Stimulated activated CD4-positive, alpha-beta T cell treated with anti-CD3 and anti-CD28 coated beads, TNF-alpha, amount 100 ng/mL, for 48 hours (primary cell): ENCODE measurements around the gene ZNF423.

Experiments used
- DNase-seq, 3 donors: peaks; one replicate each; pipeline ENCODE4 v3.0.0-alpha.2; 2020; ENCODE audit warnings: low read depth in 3 of 3

Gene ZNF423

GRCh38 chr16:49623501-49624266 lies 232.2 kb downstream of the ZNF423 start:
- DNase-seq = no peak

GRCh38 chr16:49622421-49623402 lies 233.2 kb downstream of the ZNF423 start:
- DNase-seq = no peak

- DNase-seq = no peak
These were observed 233.9 kb downstream of the ZNF423 start for GRCh38 chr16:49622084-49622390.

DNA sequence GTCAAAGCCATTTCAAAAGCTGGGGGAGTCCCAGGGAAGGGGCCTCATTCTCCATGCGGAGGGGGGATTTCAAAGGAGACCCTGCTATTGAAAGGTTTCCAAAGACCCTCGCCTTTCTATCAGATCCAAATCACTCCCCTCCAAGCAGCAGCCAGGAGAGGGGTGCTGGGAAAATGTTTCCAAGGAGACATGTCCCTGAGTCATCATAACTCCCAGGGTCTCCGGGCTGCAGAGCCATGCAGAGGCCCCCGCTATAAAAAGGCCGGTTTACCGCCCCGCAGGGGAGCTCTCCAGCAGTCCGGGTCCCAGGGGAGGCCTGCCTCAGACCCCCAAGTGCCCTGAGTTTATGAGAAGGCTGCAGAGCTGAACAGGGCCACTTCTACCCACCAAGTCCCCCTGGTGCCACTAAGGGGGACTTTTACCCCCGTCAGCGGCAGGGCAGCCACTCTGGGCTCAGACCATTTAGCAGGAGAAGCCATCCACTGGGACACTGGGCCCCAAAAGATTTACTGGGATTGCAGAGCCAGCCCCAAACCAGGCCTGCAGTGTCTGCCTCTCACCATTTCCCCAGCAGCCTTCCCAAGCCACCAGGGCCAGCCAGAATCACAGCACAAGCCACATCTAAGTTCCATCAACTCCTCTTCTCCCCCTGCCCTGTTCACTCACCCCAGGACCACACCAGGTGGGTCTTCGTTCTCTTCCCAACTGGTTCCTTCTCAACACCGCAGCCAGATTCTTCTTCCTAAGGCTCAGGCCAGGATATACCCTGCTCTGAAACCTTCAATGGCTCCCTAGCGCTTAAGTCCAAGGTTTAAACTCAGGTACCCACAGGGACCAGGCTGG lies 234.4 kb downstream of the ZNF423 start:
- DNase-seq = no peak

DNA sequence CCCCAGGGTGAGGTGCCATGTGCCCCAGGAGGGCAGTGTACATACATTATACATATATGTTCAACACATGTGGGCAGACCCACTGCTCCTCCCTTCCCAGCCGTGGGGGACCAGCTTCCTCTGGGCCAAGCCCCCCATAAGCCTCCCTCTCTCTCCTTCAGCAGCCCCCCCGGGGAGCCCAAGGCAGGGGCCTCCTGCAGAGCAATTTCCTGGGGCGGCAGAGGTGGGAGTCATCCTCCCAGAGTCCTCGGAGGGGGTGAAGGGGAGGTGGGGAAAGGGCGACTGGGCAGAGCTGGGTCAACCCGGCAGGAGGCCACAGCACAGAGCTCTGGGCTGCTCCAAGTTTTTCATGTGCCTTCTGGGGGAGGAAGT lies 235.1 kb downstream of the ZNF423 start:
- no peak for DNase-seq

DNA sequence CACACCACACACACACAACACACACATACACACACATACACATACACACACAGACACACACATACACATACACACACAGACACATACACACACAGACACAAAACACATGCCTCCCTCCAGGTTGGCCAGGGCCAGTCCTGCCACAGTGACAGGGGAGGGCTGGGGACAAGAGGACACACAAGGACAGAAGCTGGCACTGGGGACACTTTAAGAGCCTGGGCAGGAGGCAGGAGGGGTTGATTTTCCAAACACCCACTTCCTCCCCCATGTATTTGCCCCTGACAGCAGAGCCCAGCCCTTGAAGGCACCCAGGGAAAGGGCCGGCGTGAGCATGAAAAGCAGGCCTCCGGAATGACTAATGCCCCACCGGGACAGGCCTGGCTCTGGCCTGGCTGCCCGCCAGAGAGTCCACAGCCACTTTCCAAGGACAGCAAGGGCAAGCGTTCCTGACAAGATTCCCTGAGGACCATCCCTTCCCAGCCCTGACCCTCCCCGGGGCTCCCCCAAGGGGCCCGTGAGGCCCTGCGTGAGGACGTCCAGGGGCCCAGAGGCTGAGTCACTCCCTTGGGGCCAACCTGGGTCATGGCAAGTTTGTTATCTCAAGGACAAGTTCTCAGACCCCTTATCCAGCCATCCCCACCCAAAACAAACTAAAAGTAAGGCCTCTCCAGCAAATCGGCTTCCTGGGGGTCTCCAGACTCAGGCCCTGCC lies 235.6 kb downstream of the ZNF423 start:
- DNase-seq = no peak

GRCh38 chr16:49619811-49620157 lies 236.1 kb downstream of the ZNF423 start:
- DNase-seq = no peak

DNA sequence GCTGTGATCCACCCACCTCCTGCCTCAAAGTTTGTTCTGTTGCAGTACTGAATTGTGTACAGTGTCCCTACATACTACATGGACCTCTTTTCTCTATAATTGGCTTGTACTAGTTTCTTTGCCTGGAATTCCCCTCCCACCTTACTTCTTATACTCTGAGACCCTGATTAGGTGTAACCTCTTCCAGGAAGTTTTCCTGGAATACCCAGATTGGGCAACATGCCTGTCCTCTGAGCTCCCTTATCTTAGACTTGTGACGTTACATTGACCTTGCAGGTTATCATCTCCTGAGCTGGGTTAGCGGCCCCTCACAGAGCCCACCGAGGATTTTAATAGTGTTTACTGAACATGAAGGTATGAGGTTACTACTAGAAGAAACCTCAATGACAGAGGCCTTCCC lies 237.0 kb downstream of the ZNF423 start:
- no peak for DNase-seq

DNA sequence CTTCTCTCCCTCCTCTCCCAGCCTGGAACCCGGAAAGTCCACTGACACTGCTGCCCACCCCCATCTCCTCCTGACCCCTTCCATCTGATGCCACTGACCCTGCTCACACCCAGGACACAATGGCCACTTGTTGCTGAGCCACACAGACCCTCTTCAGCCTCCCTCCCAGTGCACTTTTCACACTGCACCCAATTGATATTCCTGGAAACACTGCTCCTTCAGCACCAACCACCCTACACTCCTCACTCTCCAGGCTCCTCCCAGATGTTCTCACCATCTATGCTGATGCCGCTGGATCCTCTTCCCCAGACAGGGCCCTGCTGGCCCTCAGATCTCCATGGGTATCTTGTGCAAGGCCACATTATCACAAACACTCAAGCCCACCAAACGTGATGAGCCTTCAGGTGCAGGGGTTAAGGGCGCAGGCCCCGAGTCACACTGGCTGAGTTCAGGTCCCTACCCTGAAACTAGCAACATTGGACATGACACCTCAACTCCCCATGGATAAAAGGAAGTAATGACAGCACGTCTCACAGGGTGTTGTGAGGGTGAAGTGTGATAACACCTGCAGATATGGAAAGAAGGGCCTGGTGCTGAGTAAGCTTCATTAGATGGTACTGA lies 238.1 kb downstream of the ZNF423 start:
- DNase-seq = no peak

DNA sequence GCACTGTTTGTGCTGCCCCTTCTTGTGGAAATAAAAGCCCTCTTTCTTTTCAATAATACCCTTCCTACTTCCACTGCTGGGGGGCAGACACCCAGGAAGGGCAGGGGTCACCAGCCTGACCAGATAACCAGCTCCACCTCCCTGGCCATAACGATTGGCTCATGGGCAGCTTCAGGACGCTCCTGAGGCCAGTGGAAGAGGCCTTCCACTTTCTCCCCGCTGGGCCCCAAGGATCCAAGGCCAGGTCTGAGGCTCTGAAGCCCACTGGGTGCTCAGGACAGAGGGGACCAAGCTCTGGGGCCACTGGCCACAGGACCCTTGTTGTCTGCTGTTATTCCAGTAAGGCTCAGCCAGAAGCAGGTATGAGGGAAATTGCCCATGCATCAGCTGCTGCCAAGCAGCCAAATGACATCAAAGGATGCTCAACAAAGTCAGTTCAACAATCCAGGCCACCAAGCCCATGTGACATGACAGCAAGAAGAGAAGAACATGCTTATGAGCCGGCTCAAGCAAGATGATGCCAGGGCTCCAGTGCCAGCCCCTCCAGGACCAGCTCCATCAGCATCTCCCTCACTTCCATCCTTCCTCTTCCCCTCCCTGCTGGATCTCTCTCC lies 238.8 kb downstream of the ZNF423 start:
- no peak for DNase-seq

- no peak for DNase-seq
These were observed 240.3 kb downstream of the ZNF423 start for GRCh38 chr16:49615576-49615975.

GRCh38 chr16:49610983-49611382 lies 244.9 kb downstream of the ZNF423 start:
- no peak for DNase-seq

GRCh38 chr16:49608779-49609178 lies 247.1 kb downstream of the ZNF423 start:
- DNase-seq = no peak

GRCh38 chr16:49608098-49608497 lies 247.8 kb downstream of the ZNF423 start:
- DNase-seq = no peak

DNA sequence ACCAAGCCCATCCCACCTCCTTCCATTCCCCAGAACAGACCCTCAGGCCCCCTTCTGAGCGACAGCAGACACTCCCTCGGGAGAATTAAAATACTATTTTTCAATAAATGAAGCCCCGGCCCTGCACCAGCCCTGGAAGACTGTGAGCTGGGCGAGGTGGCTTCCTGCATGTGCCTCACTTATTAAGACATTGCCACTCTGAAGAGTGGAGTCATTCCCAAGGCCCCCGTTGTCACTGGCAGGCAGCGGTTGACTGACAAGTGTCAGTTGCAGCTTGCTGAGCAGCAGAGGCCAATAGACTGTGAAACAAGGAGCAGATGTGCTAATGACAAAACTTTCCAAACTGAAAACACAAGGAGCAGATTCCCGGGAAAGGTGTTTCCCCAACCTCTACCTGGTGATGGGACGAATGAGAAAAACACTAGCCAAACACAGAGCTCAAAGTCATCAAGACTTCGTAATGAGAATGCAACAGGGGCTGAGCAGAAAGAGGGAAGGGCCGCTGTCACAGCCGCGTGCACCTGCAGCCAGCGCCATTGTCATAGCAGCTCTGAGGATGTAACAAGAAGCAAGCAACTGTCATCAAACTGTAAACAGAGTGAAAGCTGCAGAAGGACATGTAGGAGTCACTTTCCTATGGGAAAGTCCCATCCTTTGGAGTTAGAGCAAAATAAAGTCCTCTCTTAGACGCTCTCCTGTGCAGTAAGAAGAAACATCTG lies 250.2 kb downstream of the ZNF423 start:
- no peak for DNase-seq

DNA sequence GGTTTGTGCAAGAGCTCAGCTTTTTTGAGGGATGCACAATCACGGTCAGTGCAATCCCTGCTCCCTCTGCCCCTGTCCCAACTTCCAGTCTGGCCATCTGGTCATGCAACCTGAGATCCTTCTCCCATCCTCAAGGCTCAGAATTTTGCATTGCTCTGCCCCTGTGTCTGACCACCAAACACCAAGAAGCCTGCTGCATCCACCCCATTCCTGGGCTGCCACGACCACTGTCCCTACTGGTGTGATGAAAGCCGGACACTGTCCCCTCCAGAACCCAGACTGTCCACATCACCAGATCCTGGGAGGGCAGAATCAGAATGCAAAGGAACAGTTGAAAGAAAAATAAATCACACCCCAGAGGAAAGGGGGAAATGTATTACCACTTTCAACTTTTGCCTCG lies 251.3 kb downstream of the ZNF423 start:
- DNase-seq = no peak

DNA sequence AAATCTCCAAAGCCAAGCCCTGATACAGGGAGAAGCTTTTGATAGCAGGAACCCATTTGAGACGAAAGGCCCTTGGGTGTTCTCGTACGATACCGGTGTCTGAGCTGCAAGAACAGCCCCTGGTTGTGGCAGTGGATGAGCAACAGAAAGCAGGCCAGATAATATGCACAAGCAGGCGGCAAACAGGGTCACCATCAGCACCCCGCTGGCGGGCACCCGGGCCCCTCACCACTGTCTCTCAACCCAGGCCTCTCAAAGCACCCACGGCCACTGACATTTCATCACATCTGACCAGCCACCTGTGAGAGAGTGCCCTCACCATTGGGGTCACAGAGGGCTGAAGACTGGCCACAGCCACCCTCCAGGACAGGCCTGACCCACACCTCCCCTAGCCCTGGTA lies 252.0 kb downstream of the ZNF423 start:
- DNase-seq = no peak

DNA sequence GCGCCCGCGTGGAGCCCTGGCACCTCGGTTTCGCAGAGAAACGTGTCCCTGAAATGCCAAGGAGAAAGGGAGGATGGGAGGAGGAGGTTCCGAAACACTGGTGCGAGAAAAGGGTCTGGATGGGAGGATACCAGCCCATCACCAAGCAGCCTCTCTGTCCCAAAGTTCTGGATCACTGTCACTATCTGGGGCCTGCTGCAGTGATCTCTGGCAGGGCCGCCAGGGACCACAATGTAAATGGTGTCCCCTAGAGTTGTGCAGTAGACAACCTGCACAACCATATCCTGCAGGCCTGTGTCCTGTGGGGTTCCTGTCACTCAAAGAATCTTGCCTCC lies 253.0 kb downstream of the ZNF423 start:
- no peak for DNase-seq

GRCh38 chr16:49602201-49602975 lies 253.5 kb downstream of the ZNF423 start:
- DNase-seq = no peak
